H9 (cell line): Measurements from ENCODE around the gene GPD2. TPM values are rescaled to one million over a fixed set of nuclear protein-coding genes. Genes with fewer than 3 reads are reported as not detected.

Experiments
- DNase-seq: peaks from one replicate; pipeline ENCODE4 v3.0.0-alpha.2; 2017
- H2AFZ ChIP-seq: one replicate; pipeline ENCODE4 v1.6.1; 2013; ENCODE audit warnings: mild to moderate bottlenecking, low read length, control low read depth, moderate library complexity
- H2AK5ac ChIP-seq: 2 replicates; pipeline ENCODE4 v1.6.1; 2013; ENCODE audit warnings: low read length, control low read depth, mixed read lengths; ENCODE audit not compliant: insufficient read length
- H2BK120ac ChIP-seq: one replicate; pipeline ENCODE4 v1.6.1; 2013; ENCODE audit warnings: low read depth, mild to moderate bottlenecking, low read length, control low read depth, inconsistent platforms; ENCODE audit not compliant: poor library complexity, severe bottlenecking
- H2BK12ac ChIP-seq: 2 replicates; pipeline ENCODE4 v1.6.1; 2013; ENCODE audit warnings: low read length, control low read depth, mixed read lengths, low read depth; ENCODE audit not compliant: insufficient read length
- H2BK15ac ChIP-seq: 2 replicates; pipeline ENCODE4 v1.6.1; 2013; ENCODE audit warnings: low read depth, low read length, control low read depth
- H2BK20ac ChIP-seq: one replicate; pipeline ENCODE4 v1.6.1; 2013; ENCODE audit warnings: low read depth, mild to moderate bottlenecking, low read length, control low read depth, inconsistent platforms; ENCODE audit not compliant: poor library complexity, severe bottlenecking
- H2BK5ac ChIP-seq: 2 replicates; pipeline ENCODE4 v1.6.1; 2013; ENCODE audit warnings: low read length, control low read depth, mixed read lengths; ENCODE audit not compliant: insufficient read length
- H3K14ac ChIP-seq: 2 replicates; pipeline ENCODE4 v1.6.1; 2013; ENCODE audit warnings: low read length, control low read depth; ENCODE audit not compliant: insufficient read depth
- H3K18ac ChIP-seq: 2 replicates; pipeline ENCODE4 v1.6.1; 2013; ENCODE audit warnings: low read depth, mild to moderate bottlenecking, mixed read lengths, low read length, control low read depth; ENCODE audit not compliant: insufficient read length
- H3K23ac ChIP-seq: 2 replicates; pipeline ENCODE4 v1.6.1; 2013; ENCODE audit warnings: low read length, control low read depth, mixed read lengths, low read depth; ENCODE audit not compliant: insufficient read length
- H3K23me2 ChIP-seq: 2 replicates; pipeline ENCODE4 v1.6.1; 2013; ENCODE audit warnings: low read depth, mild to moderate bottlenecking, mixed read lengths, low read length, control low read depth; ENCODE audit not compliant: insufficient read length, poor library complexity, severe bottlenecking
- H3K27ac ChIP-seq: 2 replicates; pipeline ENCODE4 v1.5.1; 2013; ENCODE audit warnings: low read length, control low read depth, mixed read lengths, low read depth; ENCODE audit not compliant: insufficient read length
- H3K27me3 ChIP-seq: 2 replicates; pipeline ENCODE4 v1.6.1; 2013; ENCODE audit warnings: low read length, control low read depth, inconsistent platforms; ENCODE audit not compliant: insufficient read depth
- H3K4ac ChIP-seq: 2 replicates; pipeline ENCODE4 v1.6.1; 2013; ENCODE audit warnings: low read depth, mild to moderate bottlenecking, control low read depth, inconsistent platforms, low read length, moderate library complexity
- H3K4me1 ChIP-seq: 2 replicates; pipeline ENCODE4 v1.6.1; 2013; ENCODE audit warnings: low read length, control low read depth, inconsistent platforms; ENCODE audit not compliant: insufficient read depth
- H3K4me2 ChIP-seq: 2 replicates; pipeline ENCODE4 v1.6.1; 2013; ENCODE audit warnings: low read length, control low read depth, mixed read lengths; ENCODE audit not compliant: insufficient read length, insufficient read depth
- H3K56ac ChIP-seq: 2 replicates; pipeline ENCODE4 v1.6.1; 2013; ENCODE audit warnings: low read depth, mild to moderate bottlenecking, mixed read lengths, low read length, control low read depth; ENCODE audit not compliant: insufficient read length
- H3K79me1 ChIP-seq: 2 replicates; pipeline ENCODE4 v1.6.1; 2013; ENCODE audit warnings: low read depth, mild to moderate bottlenecking, moderate library complexity, low read length, control low read depth, inconsistent platforms; ENCODE audit not compliant: insufficient read depth, poor library complexity, severe bottlenecking
- H3K79me2 ChIP-seq: 2 replicates; pipeline ENCODE4 v1.6.1; 2013; ENCODE audit warnings: low read length, control low read depth, inconsistent platforms; ENCODE audit not compliant: insufficient read depth
- H3K9ac ChIP-seq: 2 replicates; pipeline ENCODE4 v1.6.1; 2013; ENCODE audit warnings: low read length, control low read depth, mixed read lengths; ENCODE audit not compliant: insufficient read length; ENCODE audit errors: extremely low read depth
- H3K9me3 ChIP-seq: one replicate; pipeline ENCODE4 v1.6.1; 2013; ENCODE audit warnings: low read depth, low read length, inconsistent platforms; ENCODE audit not compliant: control insufficient read depth
- H3T11ph ChIP-seq: one replicate; pipeline ENCODE4 v1.6.1; 2013; ENCODE audit warnings: mild to moderate bottlenecking, low read length, control low read depth, inconsistent platforms
- H4K20me1 ChIP-seq: one replicate; pipeline ENCODE4 v1.6.1; 2013; ENCODE audit not compliant: control insufficient read depth, insufficient read length, insufficient read depth
- H4K5ac ChIP-seq: 2 replicates; pipeline ENCODE4 v1.6.1; 2013; ENCODE audit warnings: low read depth, mild to moderate bottlenecking, mixed read lengths, low read length, control low read depth; ENCODE audit not compliant: insufficient read length
- H4K8ac ChIP-seq: replicated peaks from 2 replicates; pipeline ENCODE4 v1.6.1; 2013; ENCODE audit warnings: low read length, control low read depth, mixed read lengths, low read depth; ENCODE audit not compliant: insufficient read length
- H4K91ac ChIP-seq: 2 replicates; pipeline ENCODE4 v1.6.1; 2013; ENCODE audit warnings: low read depth, mild to moderate bottlenecking, moderate library complexity, mixed read lengths, low read length, control low read depth; ENCODE audit not compliant: insufficient read length
- H3K27ac Mint-ChIP-seq, 3 experiments: 2 replicates in 2 of 3; 3 replicates in 1 of 3; pipeline ENCODE4 v1.8.0; 2020 to 2021; ENCODE audit warnings: mixed read lengths in 3 of 3, mild to moderate bottlenecking in 1 of 3, moderate library complexity in 1 of 3
- H3K27me3 Mint-ChIP-seq: 2 replicates; pipeline ENCODE4 v1.8.0; 2021; ENCODE audit warnings: low read depth, mild to moderate bottlenecking, moderate library complexity, mixed read lengths
- H3K36me3 Mint-ChIP-seq, 3 experiments: 2 replicates in 2 of 3; 3 replicates in 1 of 3; pipeline ENCODE4 v1.8.0; 2020 to 2021; ENCODE audit warnings: low read depth in 3 of 3, mixed read lengths in 3 of 3; ENCODE audit not compliant: insufficient read depth in 1 of 3
- H3K4me1 Mint-ChIP-seq, 2 experiments: 2 replicates each; pipeline ENCODE4 v1.8.0; 2020; ENCODE audit warnings: mixed read lengths in 2 of 2
- H3K4me3 Mint-ChIP-seq, 2 experiments: 2 replicates in 1 of 2; 3 replicates in 1 of 2; pipeline ENCODE4 v1.8.0; 2020 to 2021; ENCODE audit warnings: mild to moderate bottlenecking in 2 of 2, mixed read lengths in 2 of 2, moderate library complexity in 1 of 2
- H3K9me3 Mint-ChIP-seq, 2 experiments: 2 replicates in 1 of 2; 3 replicates in 1 of 2; pipeline ENCODE4 v1.8.0; 2020; ENCODE audit warnings: mild to moderate bottlenecking in 2 of 2, mixed read lengths in 2 of 2, moderate library complexity in 1 of 2
- WGBS: extraction: QIAGEN DNeasy Blood & Tissue Kit; methylation state at CpG from one replicate; pipeline ENCODE4 v1.1.7; 2013; ENCODE audit warnings: missing lambda C conversion rate, low lambda C conversion rate, mixed read lengths; ENCODE audit not compliant: insufficient read length; ENCODE audit errors: extremely low coverage; 5-methylcytosine and 5-hydroxymethylcytosine counted together
- total RNA-seq: library from RNA; stranded (reverse); gene quantifications from 2 replicates; pipeline ENCODE4 v1.2.1, GENCODE V29; 2021
- TF ChIP-seq, protein P1 (sequence below): fragments of 200-600 bp; sonication (generic); conservative IDR thresholded peaks from 3 replicates; pipeline ENCODE4 v1.8.0; 2021; ENCODE audit warnings: antibody characterized with exemption, mild to moderate bottlenecking

Gene GPD2
- total RNA-seq, 1 experiment from 2014 or later, result 46.0 TPM

DNA sequence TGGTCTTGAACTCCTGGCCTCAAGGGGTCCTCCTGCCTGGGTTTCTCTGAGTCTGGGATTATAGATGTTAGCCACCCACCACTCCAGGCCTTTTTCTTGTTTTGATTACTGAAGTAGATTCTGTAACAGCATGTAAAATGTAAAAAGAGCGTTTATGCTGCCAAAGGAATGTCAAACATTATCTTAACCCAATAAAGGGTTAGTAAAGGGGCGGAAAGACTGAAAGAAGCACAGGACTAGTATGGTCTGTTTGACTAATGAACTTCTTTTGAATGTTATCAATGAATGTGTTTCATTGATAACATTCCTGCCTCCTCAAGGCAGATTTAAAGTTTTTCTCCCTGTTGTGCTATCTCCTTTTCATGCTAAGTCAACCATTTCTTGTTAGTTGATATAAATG lies 29.4 kb downstream of the GPD2 start:
- no peaks in the 10 kb centered on the region for H3K79me2 ChIP-seq
- Mint-ChIP-seq H3K36me3 (peaks cover 0 to 5% (median 0%) of the 10 kb centered on the region in 3 experiments; a peak in 4 of 7 replicates), H3K9me3 (no peaks in the 10 kb centered on the region), H3K27ac (peak overlapping the region; percentile 31 to 55 (median 53); a peak in 1 of 7 replicates), H3K4me3 (no peak overlapping the region), H3K27me3 (no peaks in the 10 kb centered on the region), H3K4me1 (peaks cover 21 to 24% of the 10 kb centered on the region in 2 experiments)
- H4K5ac ChIP-seq, result no peak overlapping the region
- TF ChIP-seq, protein P1, sequence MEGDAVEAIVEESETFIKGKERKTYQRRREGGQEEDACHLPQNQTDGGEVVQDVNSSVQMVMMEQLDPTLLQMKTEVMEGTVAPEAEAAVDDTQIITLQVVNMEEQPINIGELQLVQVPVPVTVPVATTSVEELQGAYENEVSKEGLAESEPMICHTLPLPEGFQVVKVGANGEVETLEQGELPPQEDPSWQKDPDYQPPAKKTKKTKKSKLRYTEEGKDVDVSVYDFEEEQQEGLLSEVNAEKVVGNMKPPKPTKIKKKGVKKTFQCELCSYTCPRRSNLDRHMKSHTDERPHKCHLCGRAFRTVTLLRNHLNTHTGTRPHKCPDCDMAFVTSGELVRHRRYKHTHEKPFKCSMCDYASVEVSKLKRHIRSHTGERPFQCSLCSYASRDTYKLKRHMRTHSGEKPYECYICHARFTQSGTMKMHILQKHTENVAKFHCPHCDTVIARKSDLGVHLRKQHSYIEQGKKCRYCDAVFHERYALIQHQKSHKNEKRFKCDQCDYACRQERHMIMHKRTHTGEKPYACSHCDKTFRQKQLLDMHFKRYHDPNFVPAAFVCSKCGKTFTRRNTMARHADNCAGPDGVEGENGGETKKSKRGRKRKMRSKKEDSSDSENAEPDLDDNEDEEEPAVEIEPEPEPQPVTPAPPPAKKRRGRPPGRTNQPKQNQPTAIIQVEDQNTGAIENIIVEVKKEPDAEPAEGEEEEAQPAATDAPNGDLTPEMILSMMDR, result no peak
- H3T11ph ChIP-seq, result no peak overlapping the region
- DNase-seq, result no peak
- H3K4me2 ChIP-seq, result no peak overlapping the region
- no peak overlapping the region for H2BK20ac ChIP-seq
- no peak overlapping the region for H3K23ac ChIP-seq
- no peak overlapping the region for H4K91ac ChIP-seq
- WGBS, result no CpG with 5 or more reads among the region's 2 CpGs
- H3K4ac ChIP-seq, result no peak overlapping the region
- no peak overlapping the region for H3K9ac ChIP-seq
- no peak overlapping the region for H2BK5ac ChIP-seq
- no peaks in the 10 kb centered on the region for H3K27me3 ChIP-seq
- no peaks in the 10 kb centered on the region for H3K79me1 ChIP-seq
- H4K20me1 ChIP-seq, result no peaks in the 10 kb centered on the region
- peaks cover 5% of the 10 kb centered on the region; the same call in 1 of the 2 replicates for H3K4me1 ChIP-seq
- no peak overlapping the region for H3K56ac ChIP-seq
- no peaks in the 10 kb centered on the region for H3K9me3 ChIP-seq
- no peak overlapping the region for H2BK120ac ChIP-seq
- no peak overlapping the region for H4K8ac ChIP-seq
- no peak overlapping the region for H2BK12ac ChIP-seq
- no peak overlapping the region for H3K14ac ChIP-seq
- H2BK15ac ChIP-seq, result no peak overlapping the region
- H3K18ac ChIP-seq, result no peak overlapping the region
- no peak overlapping the region for H3K27ac ChIP-seq
- no peak overlapping the region for H2AK5ac ChIP-seq
- H2AFZ ChIP-seq, result no peak overlapping the region
- no peaks in the 10 kb centered on the region for H3K23me2 ChIP-seq
